Activated CD4-positive, alpha-beta T cell treated with anti-CD3 and anti-CD28 coated beads for 24 hours (primary cell): ENCODE data around the gene SYPL2.
"Not testable (repeated sequence)": the region's sequence is repeated elsewhere in the genome, so short reads cannot be mapped to it uniquely, and the experiment has no call there.

Experiments
- DNase-seq, 2 donors: peaks; one replicate each; pipeline ENCODE4 v3.0.0-alpha.2; 2020; ENCODE audit warnings: low read depth in 2 of 2

The SYPL2 gene

DNA sequence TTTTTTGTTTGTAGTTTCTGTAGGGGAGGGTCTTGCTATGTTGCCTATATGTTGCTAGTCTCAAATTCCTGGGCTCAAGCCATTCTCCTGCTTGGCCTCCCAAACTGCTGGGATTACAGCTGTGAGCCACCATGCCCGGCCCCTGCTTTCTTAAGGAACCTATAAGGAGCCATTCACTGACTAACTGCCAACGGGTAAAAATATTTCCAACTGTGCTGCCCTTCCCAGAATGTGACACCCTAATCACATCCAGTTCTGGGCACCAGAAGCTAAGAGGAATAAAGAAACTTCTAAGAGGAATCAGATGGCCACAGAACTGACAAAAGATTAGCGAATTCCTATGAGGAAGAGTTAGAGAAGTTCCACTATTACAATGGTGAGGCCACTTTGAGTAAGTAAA lies 6.4 kb downstream of the SYPL2 start:
- no peak for DNase-seq

DNA sequence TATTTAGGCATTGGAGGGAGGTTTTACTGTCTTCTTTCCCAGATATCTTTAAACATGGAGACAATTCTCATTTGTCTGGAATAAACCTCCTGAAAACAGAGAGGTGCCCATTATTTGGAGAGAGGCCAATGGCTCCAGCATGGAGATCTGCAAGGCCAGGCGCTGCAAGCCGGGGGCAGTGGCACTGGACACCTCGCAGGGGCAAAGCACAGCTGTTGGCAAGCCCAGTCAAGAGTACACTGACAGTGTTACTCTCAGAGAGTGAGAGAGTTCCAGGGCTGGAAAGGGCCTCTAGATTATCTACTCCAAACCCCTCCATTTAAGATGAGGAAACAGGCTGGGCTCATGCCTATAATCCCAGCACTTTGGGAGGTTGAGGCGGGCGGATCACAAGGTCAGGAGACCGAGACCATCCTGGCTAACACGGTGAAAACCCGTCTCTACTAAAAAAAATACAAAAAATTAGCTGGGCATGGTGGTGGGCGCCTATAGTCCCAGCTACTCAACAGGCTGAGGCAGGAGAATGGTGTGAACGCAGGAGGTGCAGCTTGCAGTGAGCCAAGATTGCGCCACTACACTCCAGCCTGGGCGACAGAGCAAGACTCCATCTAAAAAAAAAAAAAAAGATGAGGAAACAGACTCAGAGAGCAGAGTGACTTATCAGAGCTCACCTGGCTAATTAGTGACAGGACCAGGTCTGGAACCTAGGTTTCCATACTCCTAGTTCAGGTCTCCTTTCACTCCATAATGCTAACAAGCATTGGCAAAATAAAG lies 7.1 kb downstream of the SYPL2 start:
- DNase-seq = not testable (repeated sequence)

DNA sequence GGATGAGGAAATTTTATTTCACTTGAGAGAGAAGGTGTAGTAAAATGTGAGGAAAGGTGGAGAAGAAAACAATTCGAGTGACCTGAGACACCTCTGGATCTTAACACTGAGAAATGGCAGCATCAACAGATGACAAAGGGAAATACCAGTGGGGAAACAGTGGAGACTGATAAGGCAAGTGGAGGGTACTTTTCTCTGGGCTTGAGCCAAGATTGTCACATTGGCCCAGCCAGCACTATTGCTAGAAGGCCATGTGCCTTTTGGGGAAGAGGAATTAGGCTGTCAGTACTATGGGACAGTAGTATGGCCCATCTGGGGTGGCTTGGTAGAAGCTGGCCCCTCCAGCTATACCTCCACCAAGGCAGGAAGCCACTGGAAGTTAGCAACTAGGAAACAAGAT lies 8.4 kb downstream of the SYPL2 start:
- DNase-seq = no peak

DNA sequence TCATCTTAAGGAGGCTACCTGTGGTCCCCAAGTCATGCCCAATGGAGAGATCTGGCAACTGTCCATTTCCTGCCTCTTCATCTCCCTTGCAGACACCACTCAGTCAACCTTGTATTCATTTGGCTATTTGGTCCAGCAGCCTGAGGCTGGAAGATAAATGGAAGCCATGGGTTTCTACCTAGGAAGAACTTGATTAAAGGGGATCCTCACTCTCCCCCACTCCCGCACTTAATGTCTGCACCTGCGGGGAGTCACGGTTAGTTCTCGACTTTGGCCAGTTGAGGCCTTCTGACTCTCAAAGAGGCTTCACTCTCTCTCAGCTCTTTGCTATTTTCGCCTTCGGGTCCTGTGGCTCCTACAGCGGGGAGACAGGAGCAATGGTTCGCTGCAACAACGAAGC lies 8.9 kb downstream of the SYPL2 start:
- no peak for DNase-seq

DNA sequence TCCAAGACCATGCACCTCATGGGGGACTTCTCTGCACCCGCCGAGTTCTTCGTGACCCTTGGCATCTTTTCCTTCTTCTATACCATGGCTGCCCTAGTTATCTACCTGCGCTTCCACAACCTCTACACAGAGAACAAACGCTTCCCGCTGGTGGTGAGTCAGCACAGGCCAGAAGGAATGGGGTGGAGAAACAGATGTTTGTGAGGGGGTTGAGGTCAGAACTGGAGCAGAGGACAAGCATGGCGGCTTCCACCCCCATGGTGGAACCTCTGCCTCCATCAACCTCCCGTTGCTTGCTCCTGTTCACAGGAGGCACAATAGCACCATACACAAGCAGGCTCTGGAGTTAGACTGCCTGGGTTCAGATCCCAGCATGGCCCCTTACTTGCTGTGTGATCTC lies 10.5 kb downstream of the SYPL2 start:
- no peak for DNase-seq

DNA sequence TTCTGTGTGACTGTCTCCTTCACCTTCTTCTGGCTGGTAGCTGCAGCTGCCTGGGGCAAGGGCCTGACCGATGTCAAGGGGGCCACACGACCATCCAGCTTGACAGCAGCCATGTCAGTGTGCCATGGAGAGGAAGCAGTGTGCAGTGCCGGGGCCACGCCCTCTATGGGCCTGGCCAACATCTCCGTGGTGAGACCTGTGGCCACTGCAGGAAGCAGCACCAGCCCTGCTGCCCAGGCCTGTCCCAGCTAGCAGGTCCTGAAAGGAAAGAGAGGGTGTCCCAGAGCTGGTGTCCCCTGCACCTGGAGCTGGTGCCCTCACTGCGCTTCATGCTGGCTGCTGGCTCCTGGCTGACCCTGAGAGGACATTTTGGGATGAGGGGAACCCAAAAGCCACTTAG lies 11.5 kb downstream of the SYPL2 start:
- no peak for DNase-seq

DNA sequence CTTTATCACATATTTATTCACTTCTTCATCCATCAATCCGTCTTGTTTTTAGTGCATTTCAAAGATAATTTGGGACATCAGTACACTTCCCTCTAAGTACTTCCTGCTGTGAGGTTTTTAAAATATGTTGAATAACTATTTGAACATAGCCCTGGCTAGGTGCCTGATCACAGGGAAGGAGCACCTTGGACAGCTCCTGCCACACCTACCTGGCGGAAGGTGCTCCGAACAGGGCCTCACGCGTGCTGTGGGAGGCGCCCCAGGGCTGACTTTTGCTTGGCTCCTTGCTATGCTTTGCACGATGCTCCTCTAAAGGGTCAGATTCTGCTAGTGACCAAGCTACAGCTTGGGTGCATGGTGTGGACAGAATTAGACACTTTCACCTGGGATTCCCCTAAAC lies 12.5 kb downstream of the SYPL2 start:
- DNase-seq = no peak

DNA sequence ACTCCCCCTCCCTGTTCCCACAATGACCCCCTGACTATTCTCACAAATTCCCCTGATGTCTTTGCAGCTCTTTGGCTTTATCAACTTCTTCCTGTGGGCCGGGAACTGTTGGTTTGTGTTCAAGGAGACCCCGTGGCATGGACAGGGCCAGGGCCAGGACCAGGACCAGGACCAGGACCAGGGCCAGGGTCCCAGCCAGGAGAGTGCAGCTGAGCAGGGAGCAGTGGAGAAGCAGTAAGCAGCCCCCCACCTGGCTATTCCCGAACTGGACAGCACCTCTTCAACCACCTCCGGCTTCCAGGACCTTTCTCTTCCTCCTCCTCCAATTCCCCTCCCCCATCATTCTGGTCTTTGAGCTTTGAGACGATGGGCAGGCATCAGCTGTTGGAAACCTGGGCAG lies 13.0 kb downstream of the SYPL2 start:
- DNase-seq = no peak

DNA sequence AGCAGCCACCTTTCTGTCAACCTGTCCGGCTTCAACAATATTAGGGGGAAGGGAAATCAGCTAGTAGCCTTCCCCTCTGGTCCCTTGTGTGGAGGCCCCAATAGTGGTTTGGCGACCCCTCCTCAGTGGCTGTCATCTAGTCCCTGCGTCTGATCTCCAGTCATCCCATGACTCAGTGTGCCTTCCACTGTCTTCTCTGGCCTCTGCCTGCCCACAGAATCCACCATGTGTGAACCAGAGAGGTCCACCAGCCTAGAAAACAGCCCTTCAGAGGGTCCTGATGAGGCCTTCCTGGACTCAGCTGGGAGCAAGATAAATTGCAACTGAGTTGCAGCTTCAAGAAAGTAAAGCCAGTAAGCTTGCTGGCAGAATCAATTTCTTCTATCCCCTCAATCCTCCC lies 13.6 kb downstream of the SYPL2 start:
- no peak for DNase-seq

DNA sequence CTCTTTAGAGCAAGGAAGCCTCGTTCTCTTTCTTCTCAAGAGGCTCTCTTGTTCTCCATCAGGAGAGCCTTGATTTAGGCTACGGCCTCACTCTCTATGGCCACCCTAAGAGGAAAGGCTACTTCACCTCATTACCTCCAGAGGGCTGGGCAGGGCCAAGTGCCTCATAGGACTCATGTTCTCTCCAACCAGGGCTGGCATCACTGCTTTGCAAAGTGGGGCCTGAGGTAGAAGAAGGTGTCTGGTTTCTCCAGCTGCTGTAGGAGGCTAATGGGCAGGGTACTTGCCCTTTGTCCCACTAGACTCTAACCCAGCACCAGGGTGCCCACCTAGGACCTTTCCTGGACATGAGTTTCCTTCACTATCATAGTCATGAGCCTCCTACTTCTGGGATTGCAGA lies 15.3 kb downstream of the SYPL2 start:
- no peak for DNase-seq

DNA sequence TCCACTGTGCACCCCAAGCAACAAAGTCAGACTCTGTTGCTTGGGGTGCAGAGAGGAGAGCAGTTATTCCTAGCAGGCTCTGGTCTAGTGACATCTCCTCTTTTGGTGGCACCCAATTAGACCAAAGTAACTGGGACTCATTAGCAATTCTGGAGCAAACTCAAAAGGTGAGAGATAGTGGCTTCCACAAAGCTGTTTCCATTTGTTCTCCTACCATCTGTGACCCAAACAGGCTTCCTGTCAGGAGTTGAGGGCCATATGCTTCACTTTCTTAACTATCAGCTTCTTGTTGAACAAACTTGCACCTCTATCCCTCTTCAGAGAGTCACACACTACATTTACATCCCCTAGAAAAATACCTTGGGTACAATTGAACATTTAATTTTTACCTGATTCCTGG lies 15.9 kb downstream of the SYPL2 start:
- DNase-seq = no peak

DNA sequence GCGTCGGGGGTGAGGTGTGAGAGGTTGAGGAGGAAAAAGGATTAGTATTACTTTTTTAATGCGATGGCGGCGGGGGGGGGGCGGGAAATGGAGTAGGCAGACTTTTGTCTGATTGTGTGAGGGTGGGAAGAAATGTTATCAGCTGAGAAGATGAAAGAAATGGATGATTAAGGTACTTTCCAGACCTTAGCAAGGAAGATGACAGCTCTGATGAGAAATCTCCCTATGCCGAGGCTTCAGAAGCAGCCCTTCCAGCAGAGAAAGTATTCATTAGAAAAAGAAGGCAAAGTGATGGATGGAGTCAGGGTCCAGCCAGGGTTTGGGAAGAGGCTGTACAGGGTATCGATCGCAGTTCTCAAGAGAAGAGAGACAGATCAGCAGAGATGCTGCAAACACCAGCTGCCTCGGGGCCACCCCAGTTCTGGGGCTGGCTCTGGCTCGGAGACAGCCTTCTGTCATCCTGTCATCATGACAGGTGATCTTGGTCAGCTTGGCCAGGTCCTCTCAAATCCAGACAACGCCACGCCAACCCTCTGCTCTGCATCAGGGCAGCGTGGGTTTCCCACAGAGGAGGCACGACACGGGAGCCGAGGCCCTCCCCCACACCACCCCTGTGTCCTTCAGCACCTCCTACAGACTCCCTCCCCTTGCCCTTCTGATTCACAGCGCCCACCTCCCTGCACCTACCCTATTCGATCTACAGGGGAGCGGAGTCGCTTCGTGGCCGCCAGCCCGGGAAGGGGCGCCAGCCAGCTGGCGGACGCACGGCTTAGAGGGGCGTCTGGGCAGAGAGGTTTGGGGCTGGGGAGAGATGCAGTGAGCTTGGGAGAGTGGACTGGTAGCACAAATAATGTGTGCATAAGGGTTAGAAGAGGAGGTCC lies 16.7 kb downstream of the SYPL2 start:
- DNase-seq = no peak

DNA sequence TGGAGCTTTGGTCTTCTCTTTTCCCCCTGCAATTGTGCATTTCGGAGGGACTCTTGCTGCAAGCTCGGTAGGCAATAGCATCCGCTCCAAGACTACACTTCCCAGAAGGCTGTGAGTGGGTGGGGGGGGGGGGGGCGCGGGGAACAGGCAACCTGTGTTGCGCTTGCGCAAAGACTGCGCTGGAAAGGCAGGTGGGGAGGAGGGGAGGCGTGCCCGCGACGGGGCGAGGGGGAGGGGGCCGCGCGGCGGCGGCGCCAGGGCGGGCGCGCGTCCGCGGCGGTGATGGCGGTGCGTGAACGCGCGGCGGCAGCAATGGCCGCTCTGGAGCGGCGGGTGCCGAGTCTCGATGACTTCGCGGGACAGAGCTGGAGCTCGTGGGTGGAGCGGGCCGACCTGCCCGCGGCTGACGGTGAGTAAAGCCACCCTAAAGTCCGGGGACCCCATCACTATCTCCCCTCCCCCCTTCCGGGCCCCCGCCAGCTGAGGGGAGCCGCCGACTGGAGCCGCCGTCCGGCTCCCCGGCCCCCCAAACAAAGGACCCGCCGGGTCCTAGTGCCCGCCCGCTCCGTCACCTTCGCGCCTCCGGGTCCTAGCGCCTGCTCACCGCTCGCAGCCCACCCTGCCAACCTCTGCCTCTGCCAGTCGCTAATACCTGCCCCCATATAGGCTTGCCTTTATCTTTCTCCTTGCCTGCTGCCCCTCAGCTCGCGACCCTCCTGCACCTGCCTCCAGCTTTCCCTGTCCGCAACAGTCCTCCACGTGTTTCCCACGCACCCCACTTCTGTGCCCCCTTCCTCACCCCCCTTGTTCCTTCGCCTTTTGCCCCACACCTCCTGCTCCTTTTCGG lies 17.5 kb downstream of the SYPL2 start, which contains the start of gene ATXN7L2:
ATXN7L2 (plus strand) TSS at position 234 of the 847 bp plus-strand sequence; CDS start at position 283, 49 bp downstream.
- peak; percentile 78 to 83 for DNase-seq

DNA sequence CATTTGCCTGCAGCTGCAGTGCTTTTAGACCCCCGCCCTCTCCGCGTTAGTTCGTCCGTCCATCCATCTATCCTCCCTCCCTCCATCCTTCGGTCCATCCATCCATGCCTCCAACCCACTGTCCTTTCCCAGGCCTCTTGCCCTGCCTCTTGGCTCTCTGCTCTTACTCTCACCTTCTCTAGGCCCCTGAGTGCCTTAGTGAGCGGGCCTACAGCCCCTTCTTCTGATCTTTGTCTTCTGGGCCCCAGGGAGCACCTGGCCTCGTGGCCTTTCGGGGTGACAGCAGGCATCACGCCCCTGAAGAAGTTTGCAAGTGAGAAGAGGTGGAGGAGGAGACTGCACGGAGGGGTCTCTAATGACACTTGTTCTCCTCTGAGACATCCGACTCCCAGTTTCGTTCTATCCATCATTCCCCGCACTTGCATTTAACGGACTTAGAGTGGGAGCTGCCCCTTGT lies 18.2 kb downstream of the SYPL2 start:
- no peak for DNase-seq

DNA sequence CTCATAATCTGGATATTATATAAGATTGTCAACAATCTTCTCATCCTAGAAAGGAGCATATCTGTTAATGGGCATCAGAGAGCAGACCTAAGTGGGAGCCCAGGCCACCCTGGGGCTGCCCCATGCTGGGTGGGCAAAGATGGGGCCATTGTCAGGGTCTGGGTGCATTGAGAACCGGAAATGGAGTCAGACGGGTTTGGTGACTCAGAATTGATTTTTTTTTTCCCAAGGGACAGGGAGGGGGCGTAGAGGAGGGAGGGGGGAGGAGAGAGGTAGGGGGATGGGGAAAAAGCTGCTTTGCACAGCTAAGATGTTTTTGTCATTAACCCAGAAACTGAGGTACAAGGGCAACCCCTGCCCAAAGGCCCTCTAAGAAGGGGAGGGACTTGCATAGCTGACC lies 18.7 kb downstream of the SYPL2 start:
- DNase-seq = no peak

DNA sequence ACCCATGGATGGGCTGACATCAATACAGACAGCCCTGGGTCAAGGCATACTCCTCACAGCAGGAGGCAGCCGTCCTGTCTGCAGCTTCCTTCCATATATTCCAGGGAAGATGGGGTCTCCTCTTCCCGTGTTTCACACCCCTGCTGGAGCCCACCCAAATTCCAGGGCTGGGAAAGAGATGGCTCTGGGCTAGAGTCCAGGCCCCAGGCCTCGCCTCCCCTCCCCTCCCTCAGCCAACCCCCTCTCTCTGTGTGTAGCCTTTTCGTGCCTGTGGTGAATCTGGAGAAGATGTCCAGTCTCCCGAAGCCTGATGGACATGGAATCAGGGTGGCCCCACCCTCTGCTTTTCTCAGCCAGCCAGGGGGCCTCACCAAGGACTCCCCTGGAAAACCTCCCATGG lies 20.9 kb downstream of the SYPL2 start:
- no peak for DNase-seq

DNA sequence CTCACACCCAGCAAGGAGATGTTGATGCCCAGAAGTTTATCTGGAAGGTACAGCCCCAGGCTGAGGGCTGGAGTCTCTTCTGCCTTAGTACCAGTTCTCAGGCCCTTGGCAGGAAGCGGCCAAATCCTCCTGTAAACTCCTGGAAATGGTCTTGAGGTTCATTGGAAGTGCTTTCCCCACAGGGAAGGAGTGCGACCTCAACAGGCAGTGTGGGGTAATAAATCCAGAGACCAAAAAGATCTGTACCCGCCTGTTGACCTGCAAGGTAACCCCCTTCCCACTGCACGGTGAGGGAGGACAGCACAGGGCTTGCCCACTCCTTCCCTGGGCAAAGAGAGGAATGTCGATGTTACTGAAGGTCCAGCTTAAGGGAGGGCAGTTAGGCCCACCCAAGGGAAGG lies 21.9 kb downstream of the SYPL2 start:
- DNase-seq = no peak

DNA sequence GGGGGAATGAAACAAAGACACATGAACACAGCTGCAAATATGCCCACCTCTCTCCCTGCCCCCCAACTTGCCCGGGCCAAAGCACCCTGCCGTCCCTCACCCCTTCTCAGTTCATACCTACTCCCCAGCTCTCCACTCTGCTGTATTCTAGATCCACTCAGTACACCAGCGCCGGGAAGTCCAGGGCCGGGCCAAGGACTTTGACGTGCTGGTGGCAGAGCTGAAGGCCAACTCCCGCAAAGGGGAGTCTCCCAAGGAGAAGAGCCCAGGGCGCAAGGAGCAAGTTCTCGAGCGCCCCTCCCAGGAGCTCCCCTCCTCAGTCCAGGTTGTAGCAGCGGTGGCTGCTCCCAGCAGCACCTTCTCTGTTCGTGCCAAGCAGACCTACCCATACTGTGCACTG lies 22.4 kb downstream of the SYPL2 start:
- no peak for DNase-seq

DNA sequence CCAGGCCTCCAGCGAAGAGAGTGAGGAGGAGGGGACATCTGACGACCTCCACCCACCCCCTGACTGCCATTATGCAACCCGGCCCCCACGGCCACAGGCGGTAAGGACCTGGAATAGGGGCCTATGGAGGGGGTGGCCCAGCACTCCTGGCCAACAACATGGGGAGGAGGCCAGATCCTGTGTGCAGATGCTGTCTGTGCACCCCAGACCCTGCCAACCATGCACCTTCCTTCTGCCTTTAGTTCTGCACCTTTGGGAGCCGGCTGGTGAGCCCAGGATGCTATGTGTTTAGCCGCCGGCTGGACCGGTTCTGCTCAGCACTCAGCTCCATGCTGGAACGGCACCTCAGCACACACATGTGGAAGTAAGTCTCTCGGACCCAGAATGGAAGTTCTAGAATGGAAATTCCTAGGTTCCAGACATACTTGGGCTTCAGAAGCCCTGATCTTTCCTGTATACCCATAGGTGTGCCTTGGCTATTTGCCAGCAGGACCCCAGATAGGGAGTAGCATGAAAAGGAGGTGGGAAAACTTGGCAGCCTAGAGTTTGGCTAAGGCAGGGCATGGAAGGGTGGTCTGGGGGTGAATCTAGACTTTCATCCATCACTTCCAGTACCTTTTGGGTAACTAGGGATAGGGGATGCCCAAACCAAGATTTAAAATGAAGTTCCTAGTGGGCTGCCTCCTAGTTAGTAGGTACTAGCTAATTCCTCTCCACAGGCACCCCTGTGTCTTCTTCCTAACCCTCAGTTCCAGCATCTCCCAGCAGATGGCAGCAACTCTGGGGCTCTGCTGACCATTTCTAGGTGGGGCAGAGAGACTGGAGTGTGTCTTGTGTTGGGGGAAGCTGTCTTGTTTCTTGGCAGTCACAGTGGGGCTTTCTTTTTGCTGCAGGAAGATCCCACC lies 23.9 kb downstream of the SYPL2 start:
- DNase-seq = peak; percentile 54 to 58

DNA sequence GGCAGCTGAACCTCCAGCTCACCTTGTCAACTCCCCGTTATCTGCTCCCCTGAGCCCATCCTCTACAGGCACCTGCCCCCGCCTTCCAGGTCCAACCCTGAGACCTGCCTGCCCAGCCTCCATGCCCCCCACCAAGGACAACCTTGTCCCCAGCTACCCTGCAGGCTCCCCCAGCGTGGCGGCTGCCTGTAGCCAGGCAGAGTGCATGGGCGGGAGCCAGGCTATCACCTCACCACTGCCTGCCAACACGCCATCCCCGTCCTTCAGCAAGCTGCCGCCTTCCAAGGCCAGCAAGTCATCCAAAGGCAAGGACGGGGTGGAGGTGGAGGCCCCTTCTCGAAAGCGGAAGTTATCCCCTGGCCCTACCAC lies 24.6 kb downstream of the SYPL2 start:
- DNase-seq = no peak

DNA sequence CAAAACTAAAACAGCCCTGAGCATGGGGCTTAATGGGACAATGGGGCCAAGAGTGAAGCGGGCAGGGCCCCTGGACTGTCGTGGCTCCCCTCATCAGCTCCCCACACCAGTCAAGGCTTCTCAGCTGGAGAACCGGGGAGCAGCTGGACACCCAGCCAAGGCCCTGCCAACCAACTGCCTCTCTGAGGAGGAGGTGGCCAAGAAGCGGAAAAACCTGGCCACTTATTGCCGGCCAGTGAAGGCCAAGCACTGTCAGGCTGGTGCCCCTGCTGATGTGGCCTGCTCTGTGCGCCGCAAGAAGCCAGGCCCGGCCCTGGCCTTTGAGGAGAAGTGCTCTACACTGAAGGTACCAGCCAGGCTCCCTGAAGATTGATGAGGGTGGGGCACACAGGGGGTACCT lies 25.0 kb downstream of the SYPL2 start:
- no peak for DNase-seq
